Body of pancreas (tissue), 4 donors: ENCODE measurements around the gene NPHP4.

Source experiments
- POLR2A ChIP-seq, 3 donors: fragments of 450-650 bp; IDR thresholded peaks; one replicate each; pipeline ENCODE4 v1.6.1; 2016; ENCODE audit warnings: antibody characterized with exemption in 3 of 3, mild to moderate bottlenecking in 2 of 3
- TF ChIP-seq, protein P1 (sequence below), 7 experiments: fragments of 450-650 bp in 4 of 7; fragments of 200-600 bp in 3 of 7; sonication (generic) in 3 of 7; IDR thresholded peaks; one replicate each; pipeline ENCODE4 v1.5.1; 2016 to 2019; ENCODE audit warnings: antibody characterized with exemption in 7 of 7

DNA sequence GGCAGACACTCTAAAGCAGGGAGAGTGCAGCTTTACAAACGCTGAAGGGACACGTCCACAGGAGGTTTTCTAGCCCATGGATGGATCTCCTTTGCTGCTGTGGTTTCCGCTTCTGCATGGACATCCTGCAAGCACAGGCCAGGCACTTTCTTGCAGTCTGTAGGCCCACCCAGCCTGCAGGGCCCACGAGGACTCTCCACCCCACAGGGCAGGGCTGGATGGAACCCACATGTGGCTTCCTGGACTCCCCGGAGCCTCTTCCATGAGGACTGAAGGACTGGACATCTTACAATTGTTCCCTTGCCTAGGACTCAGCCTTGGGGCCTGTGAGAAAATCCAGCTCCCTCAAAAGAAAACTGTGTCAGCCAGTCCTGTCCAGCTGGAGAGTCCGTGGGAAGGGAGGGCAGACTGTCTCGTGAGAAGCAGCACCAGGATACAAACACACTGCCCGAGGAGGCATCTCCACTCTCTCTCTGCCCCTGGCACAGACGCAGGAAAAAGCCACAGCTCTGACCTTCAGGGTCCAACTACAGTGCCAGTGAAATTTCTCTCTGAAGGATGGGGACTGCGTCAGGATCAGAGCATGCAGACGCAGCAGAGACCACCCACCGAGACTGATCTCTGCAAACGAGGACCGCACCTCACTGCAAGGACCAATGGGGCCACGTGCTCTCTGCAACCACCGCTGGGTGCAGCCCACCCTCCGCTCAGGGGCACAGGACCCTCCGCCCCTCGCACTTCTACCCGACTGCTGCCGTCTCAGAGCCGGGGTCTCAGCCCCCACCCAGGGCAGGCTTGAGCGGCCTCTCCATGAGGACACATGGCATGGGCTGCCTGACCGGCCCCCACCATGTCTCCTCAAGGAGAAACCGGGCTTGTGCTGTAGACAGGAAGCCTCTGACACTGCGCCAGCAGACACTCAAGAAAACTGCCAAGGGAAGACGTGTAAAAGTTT lies 130.1 kb downstream of the NPHP4 start:
- TF ChIP-seq, protein P1, sequence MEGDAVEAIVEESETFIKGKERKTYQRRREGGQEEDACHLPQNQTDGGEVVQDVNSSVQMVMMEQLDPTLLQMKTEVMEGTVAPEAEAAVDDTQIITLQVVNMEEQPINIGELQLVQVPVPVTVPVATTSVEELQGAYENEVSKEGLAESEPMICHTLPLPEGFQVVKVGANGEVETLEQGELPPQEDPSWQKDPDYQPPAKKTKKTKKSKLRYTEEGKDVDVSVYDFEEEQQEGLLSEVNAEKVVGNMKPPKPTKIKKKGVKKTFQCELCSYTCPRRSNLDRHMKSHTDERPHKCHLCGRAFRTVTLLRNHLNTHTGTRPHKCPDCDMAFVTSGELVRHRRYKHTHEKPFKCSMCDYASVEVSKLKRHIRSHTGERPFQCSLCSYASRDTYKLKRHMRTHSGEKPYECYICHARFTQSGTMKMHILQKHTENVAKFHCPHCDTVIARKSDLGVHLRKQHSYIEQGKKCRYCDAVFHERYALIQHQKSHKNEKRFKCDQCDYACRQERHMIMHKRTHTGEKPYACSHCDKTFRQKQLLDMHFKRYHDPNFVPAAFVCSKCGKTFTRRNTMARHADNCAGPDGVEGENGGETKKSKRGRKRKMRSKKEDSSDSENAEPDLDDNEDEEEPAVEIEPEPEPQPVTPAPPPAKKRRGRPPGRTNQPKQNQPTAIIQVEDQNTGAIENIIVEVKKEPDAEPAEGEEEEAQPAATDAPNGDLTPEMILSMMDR (IDR thresholded peaks at IDR 0.05) = no peak
- no peak for TF ChIP-seq POLR2A (IDR thresholded peaks at IDR 0.05)
